Measurements from ENCODE around the gene RIT2. TPM values are rescaled to one million over a fixed set of nuclear protein-coding genes. Genes with fewer than 3 reads are reported as not detected.

Gene RIT2
- polyA plus RNA-seq (2011; rRNA removed) = not detected in 2 replicates
- polyA plus RNA-seq (2012; cell fraction: cytosol; rRNA removed) = not detected in 2 replicates
- not detected in 2 replicates for polyA plus RNA-seq (2012; cell fraction: nucleus; rRNA removed)
- not detected in 3 replicates for polyA plus RNA-seq (2017; fragmentation: RNase III; extraction: RNeasy Plus Mini Kit Qiagen cat#74134 plus additional on column Dnase treatment)
- polyA minus RNA-seq (2011; rRNA and poly(A)+ RNA removed) = not detected in 2 replicates

DNA sequence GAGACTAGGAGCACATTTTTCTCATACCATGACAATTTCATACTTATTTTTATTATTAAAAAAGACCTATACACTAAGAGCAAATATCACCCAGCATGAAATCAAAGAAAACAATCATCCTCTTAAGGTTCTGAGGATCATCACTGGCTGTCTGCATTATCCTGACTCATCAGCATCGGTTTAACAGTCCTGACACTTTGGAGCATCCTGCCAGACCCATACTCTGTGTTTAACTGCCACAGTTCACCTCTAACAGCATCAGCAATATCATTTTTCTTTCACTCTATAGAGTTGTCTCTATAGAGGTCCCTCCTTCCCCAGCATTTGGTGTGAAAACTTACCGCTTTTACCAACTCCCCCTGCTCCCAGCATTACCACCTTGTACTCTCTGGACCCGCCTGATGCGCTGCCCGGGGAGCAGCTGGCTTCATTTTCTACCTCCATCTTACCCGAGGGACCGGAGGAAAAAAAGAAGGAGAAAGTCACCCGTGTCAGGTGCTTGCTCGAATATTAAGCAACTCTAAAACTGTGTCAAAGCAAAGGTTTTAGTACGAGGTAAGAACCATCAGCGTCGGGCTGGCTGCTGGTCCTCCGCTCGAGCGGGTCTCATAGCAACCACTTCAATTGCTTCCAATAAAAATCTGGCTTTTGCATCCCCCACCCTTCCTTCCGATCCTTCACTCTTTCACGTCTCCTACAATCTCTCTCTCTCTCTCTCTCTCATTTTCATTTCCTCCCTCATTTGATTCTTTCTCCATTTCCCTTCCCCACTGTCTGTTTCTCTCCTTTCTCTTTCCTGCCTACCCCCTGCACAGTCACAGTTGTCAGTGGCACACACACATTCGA, at the start of gene RIT2:
Gene RIT2, minus strand, starts transcription at position 610 of the 846 bp plus-strand sequence.
- H3K27ac ChIP-seq = no peak within 1 kb of the TSS
- 14% methylated on average over 18 of the region's 18 CpGs for WGBS (ENCODE audit: missing lambda C conversion rate)
- no peak within 1 kb of the TSS for H3K4me2 ChIP-seq
- FAIRE-seq (no peak), ATAC-seq (no peak), DNase-seq (ENCODE audit: low read depth in 1 of 2, low spot score in 1 of 2) (no peak)
- CTCF ChIA-PET = no interaction called here
- POLR2A ChIA-PET = no interaction called here
- no peaks in the 10 kb centered on the region for H3K9me3 ChIP-seq
- no peak within 1 kb of the TSS for H3K4me3 ChIP-seq
- no peak for TF ChIP-seq GATA3 (IDR thresholded peaks at IDR 0.05; ENCODE audit: borderline replicate concordance)
- TF ChIP-seq, protein P1, sequence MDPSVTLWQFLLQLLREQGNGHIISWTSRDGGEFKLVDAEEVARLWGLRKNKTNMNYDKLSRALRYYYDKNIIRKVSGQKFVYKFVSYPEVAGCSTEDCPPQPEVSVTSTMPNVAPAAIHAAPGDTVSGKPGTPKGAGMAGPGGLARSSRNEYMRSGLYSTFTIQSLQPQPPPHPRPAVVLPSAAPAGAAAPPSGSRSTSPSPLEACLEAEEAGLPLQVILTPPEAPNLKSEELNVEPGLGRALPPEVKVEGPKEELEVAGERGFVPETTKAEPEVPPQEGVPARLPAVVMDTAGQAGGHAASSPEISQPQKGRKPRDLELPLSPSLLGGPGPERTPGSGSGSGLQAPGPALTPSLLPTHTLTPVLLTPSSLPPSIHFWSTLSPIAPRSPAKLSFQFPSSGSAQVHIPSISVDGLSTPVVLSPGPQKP (IDR thresholded peaks at IDR 0.05; ENCODE audit: low read depth, low read length) = no peak
- TF ChIP-seq TP53 (CRISPR knock-in tag; IDR thresholded peaks at IDR 0.05) = no peak
- no peak for TF ChIP-seq NFE2L2 (conservative IDR thresholded peaks at IDR 0.05; ENCODE audit: low read length)
- TF ChIP-seq, protein P2, sequence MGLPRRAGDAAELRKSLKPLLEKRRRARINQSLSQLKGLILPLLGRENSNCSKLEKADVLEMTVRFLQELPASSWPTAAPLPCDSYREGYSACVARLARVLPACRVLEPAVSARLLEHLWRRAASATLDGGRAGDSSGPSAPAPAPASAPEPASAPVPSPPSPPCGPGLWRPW (IDR thresholded peaks at IDR 0.05) = no peak
- TF ChIP-seq JUNB (IDR thresholded peaks at IDR 0.05) = no peak
- TF ChIP-seq ZSCAN20 (CRISPR knock-in tag; IDR thresholded peaks at IDR 0.05) = no peak
- TF ChIP-seq NPAS2 (CRISPR knock-in tag; IDR thresholded peaks at IDR 0.05; ENCODE audit: borderline replicate concordance) = no peak
- TF ChIP-seq POLR2A (IDR thresholded peaks at IDR 0.05; ENCODE audit: low read length) = no peak
- no peak for TF ChIP-seq KDM5A (IDR thresholded peaks at IDR 0.05)
- no peak for TF ChIP-seq ESRRA (IDR thresholded peaks at IDR 0.05; ENCODE audit: borderline replicate concordance, low read length)
- no peak for TF ChIP-seq EHF (CRISPR knock-in tag; IDR thresholded peaks at IDR 0.05)
- TF ChIP-seq EHMT2 (IDR thresholded peaks at IDR 0.05; ENCODE audit: low read depth) = no peak
- TF ChIP-seq SMC3 (IDR thresholded peaks at IDR 0.05) = no peak
- TF ChIP-seq MYC (IDR thresholded peaks at IDR 0.05; ENCODE audit: borderline replicate concordance, low read length) = no peak
- TF ChIP-seq RARB (CRISPR knock-in tag; IDR thresholded peaks at IDR 0.05) = no peak
- no peak for TF ChIP-seq NR3C1 (IDR thresholded peaks at IDR 0.05)
- H3K4me1 ChIP-seq = no peaks in the 10 kb centered on the region

DNA sequence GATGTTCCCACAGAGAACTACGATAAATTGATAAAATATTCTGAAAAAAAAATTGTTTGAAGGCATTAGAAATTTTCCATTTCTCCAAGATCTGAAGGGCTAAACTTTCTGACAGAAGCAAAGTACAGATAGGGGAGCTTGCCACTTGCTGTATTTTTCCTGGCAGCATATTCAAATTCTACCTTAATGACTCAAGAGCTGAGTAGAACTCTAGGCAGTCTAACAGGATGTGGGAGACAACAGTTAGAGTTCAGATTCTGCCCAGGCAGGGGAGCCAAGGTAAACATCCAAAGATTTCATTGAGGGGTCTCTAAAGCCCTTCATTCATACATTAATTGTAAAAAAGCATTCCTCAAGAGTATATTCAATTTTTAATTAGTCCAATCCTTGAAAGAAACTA, 46.0 kb upstream of the RIT2 start:
- FAIRE-seq (no peak), DNase-seq (ENCODE audit: low read depth in 1 of 2, low spot score in 1 of 2) (no peak), ATAC-seq (no peak)
- WGBS (ENCODE audit: missing lambda C conversion rate) = 5% methylated on average over 1 of the region's 1 CpG
- H3K4me2 ChIP-seq = no peak overlapping the region
- H3K4me1 ChIP-seq = no peaks in the 10 kb centered on the region
- H3K27ac ChIP-seq = no peak overlapping the region
- ChIA-PET POLR2A (no interaction called here), CTCF (no interaction called here)
- H3K4me3 ChIP-seq = no peak overlapping the region
- no peaks in the 10 kb centered on the region for H3K9me3 ChIP-seq
- no peak for TF ChIP-seq ESRRA (IDR thresholded peaks at IDR 0.05; ENCODE audit: borderline replicate concordance, low read length)
- no peak for TF ChIP-seq MYC (IDR thresholded peaks at IDR 0.05; ENCODE audit: borderline replicate concordance, low read length)
- TF ChIP-seq, protein P3, sequence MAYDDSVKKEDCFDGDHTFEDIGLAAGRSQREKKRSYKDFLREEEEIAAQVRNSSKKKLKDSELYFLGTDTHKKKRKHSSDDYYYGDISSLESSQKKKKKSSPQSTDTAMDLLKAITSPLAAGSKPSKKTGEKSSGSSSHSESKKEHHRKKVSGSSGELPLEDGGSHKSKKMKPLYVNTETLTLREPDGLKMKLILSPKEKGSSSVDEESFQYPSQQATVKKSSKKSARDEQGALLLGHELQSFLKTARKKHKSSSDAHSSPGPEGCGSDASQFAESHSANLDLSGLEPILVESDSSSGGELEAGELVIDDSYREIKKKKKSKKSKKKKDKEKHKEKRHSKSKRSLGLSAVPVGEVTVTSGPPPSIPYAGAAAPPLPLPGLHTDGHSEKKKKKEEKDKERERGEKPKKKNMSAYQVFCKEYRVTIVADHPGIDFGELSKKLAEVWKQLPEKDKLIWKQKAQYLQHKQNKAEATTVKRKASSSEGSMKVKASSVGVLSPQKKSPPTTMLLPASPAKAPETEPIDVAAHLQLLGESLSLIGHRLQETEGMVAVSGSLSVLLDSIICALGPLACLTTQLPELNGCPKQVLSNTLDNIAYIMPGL (CRISPR knock-in tag; IDR thresholded peaks at IDR 0.05; ENCODE audit: borderline replicate concordance) = no peak
- no peak for TF ChIP-seq GATA3 (IDR thresholded peaks at IDR 0.05; ENCODE audit: borderline replicate concordance)
- TF ChIP-seq RFX5 (IDR thresholded peaks at IDR 0.05) = no peak
- TF ChIP-seq HEYL (CRISPR knock-in tag; IDR thresholded peaks at IDR 0.05) = no peak
- TF ChIP-seq, protein P4, sequence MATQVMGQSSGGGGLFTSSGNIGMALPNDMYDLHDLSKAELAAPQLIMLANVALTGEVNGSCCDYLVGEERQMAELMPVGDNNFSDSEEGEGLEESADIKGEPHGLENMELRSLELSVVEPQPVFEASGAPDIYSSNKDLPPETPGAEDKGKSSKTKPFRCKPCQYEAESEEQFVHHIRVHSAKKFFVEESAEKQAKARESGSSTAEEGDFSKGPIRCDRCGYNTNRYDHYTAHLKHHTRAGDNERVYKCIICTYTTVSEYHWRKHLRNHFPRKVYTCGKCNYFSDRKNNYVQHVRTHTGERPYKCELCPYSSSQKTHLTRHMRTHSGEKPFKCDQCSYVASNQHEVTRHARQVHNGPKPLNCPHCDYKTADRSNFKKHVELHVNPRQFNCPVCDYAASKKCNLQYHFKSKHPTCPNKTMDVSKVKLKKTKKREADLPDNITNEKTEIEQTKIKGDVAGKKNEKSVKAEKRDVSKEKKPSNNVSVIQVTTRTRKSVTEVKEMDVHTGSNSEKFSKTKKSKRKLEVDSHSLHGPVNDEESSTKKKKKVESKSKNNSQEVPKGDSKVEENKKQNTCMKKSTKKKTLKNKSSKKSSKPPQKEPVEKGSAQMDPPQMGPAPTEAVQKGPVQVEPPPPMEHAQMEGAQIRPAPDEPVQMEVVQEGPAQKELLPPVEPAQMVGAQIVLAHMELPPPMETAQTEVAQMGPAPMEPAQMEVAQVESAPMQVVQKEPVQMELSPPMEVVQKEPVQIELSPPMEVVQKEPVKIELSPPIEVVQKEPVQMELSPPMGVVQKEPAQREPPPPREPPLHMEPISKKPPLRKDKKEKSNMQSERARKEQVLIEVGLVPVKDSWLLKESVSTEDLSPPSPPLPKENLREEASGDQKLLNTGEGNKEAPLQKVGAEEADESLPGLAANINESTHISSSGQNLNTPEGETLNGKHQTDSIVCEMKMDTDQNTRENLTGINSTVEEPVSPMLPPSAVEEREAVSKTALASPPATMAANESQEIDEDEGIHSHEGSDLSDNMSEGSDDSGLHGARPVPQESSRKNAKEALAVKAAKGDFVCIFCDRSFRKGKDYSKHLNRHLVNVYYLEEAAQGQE (IDR thresholded peaks at IDR 0.05) = no peak
- no peak for TF ChIP-seq NR3C1 (IDR thresholded peaks at IDR 0.05)
- TF ChIP-seq, protein P5, sequence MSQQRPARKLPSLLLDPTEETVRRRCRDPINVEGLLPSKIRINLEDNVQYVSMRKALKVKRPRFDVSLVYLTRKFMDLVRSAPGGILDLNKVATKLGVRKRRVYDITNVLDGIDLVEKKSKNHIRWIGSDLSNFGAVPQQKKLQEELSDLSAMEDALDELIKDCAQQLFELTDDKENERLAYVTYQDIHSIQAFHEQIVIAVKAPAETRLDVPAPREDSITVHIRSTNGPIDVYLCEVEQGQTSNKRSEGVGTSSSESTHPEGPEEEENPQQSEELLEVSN (IDR thresholded peaks at IDR 0.05; ENCODE audit: borderline replicate concordance, low read depth) = no peak
- no peak for TF ChIP-seq FOSB (CRISPR knock-in tag; IDR thresholded peaks at IDR 0.05)
- TF ChIP-seq HOXA7 (CRISPR knock-in tag; IDR thresholded peaks at IDR 0.05) = no peak
- no peak for TF ChIP-seq NFE2L2 (conservative IDR thresholded peaks at IDR 0.05; ENCODE audit: low read length)
- TF ChIP-seq BHLHE40 (IDR thresholded peaks at IDR 0.05; ENCODE audit: low read depth, low read length) = no peak
- TF ChIP-seq, protein P2 (IDR thresholded peaks at IDR 0.05) = no peak
- TF ChIP-seq PHF8 (IDR thresholded peaks at IDR 0.05; ENCODE audit: borderline replicate concordance, low read depth) = no peak
- no peak for TF ChIP-seq EHF (CRISPR knock-in tag; IDR thresholded peaks at IDR 0.05)
- TF ChIP-seq, protein P6, sequence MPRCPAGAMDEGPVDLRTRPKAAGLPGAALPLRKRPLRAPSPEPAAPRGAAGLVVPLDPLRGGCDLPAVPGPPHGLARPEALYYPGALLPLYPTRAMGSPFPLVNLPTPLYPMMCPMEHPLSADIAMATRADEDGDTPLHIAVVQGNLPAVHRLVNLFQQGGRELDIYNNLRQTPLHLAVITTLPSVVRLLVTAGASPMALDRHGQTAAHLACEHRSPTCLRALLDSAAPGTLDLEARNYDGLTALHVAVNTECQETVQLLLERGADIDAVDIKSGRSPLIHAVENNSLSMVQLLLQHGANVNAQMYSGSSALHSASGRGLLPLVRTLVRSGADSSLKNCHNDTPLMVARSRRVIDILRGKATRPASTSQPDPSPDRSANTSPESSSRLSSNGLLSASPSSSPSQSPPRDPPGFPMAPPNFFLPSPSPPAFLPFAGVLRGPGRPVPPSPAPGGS (IDR thresholded peaks at IDR 0.05) = no peak
